ENCODE results near the gene MYEF2.

- TF ChIP-seq CTCF (conservative IDR thresholded peaks at IDR 0.05; ENCODE audit: low read depth, low read length): no peak
- TF ChIP-seq EZH2 (IDR thresholded peaks at IDR 0.05; ENCODE audit: low read length, unreplicated experiment): no peak
These were observed 24.0 kb upstream of the MYEF2 start for GRCh38 chr15:48202068-48202467.
